Measurements from ENCODE around the gene REC8.

Gene REC8

DNA sequence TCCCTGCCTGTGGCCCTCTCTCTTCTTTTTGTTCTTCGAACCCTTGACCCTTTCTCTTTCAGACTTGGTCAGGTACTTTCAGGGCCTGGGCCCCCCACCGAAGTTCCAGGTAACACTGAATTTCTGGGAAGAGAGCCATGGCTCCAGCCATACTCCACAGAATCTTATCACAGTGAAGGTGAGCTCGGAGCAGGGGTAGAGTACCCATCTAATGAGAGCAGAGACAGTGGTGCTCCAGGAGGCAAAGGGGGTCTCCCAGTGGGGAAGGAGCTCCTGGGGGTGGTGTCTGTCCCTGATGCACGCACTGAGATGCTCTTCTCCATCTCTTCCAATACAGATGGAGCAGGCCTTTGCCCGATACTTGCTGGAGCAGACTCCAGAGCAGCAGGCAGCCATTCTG lies 6.1 kb upstream of the REC8 start:
- H3K36me3 Mint-ChIP-seq (ENCODE audit: low read depth) = peaks cover 46% of the 10 kb centered on the region
- TF ChIP-seq CTCF (IDR thresholded peaks at IDR 0.05) = no peak
- no peak overlapping the region for H3K4me3 Mint-ChIP-seq
- H3K9me3 Mint-ChIP-seq = no peaks in the 10 kb centered on the region
- H3K4me1 Mint-ChIP-seq = peaks cover 29% of the 10 kb centered on the region
- H3K27ac Mint-ChIP-seq = no peak overlapping the region
- peaks cover 3% of the 10 kb centered on the region for H3K27me3 Mint-ChIP-seq (ENCODE audit: low read depth, poor library complexity)
- DNase-seq = no peak

DNA sequence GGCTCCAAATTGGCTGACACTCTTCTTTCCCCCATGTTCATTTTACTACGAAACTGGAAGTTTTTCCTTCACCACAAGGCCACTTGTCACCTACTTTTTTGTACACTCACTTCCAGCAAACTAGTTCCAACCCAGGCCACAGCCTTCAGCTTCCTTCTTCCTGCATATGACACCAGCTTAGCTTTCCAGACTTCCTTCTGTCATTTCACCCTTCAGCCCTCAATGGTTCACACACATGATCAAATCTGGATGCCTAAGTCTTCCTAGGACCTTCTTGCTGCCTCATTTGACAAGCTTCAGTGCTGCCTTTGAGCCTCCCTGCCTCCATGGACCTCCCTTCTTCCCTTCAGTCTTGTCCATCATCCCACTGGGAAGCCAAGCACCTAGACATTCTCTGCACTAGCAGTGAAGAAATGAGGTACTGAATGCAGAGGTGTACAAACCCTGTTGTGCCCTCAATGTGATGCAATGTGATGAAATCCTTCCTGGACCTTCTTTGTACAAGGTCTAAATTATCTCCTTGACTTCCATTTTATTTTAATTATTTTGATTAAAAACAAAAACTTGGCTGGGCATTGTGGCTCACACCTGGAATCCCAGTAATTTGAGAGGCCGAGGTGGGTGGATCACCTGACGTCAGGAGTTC lies 4.3 kb upstream of the REC8 start:
- no peak for DNase-seq
- no peak for TF ChIP-seq CTCF (IDR thresholded peaks at IDR 0.05)
- Mint-ChIP-seq H3K4me1 (peaks cover 24% of the 10 kb centered on the region), H3K36me3 (ENCODE audit: low read depth) (peaks cover 42% of the 10 kb centered on the region), H3K27me3 (ENCODE audit: low read depth, poor library complexity) (peaks cover 11% of the 10 kb centered on the region), H3K4me3 (no peak overlapping the region), H3K27ac (peak overlapping the region; percentile 26), H3K9me3 (no peaks in the 10 kb centered on the region)

- DNase-seq = no peak
- Mint-ChIP-seq H3K27ac (no peak overlapping the region), H3K27me3 (ENCODE audit: low read depth, poor library complexity) (peaks cover 14% of the 10 kb centered on the region), H3K9me3 (no peaks in the 10 kb centered on the region), H3K4me3 (peak overlapping the region; percentile 84), H3K36me3 (ENCODE audit: low read depth) (peaks cover 41% of the 10 kb centered on the region), H3K4me1 (peaks cover 39% of the 10 kb centered on the region)
- no peak for TF ChIP-seq CTCF (IDR thresholded peaks at IDR 0.05)
Measured at GRCh38 chr14:24172261-24172860, 481 bp downstream of the REC8 start.

- Mint-ChIP-seq H3K9me3 (no peaks in the 10 kb centered on the region), H3K27ac (no peak overlapping the region)
Measured at GRCh38 chr14:24172871-24173281, 996 bp downstream of the REC8 start.

GRCh38 chr14:24176599-24176998 lies 4.7 kb downstream of the REC8 start:
- peaks cover 35% of the 10 kb centered on the region for H3K4me1 Mint-ChIP-seq
- H3K27me3 Mint-ChIP-seq (ENCODE audit: low read depth, poor library complexity) = peaks cover 7% of the 10 kb centered on the region
- no peak for TF ChIP-seq CTCF (IDR thresholded peaks at IDR 0.05)
- peak overlapping the region; percentile 90 for H3K27ac Mint-ChIP-seq
- H3K4me3 Mint-ChIP-seq = no peak overlapping the region
- no peak for DNase-seq
- peaks cover 42% of the 10 kb centered on the region for H3K36me3 Mint-ChIP-seq (ENCODE audit: low read depth)
- H3K9me3 Mint-ChIP-seq = no peaks in the 10 kb centered on the region

More at GRCh38 chr14:24172871-24173281, 996 bp downstream of the REC8 start:
- Mint-ChIP-seq H3K36me3 (ENCODE audit: low read depth) (peaks cover 39% of the 10 kb centered on the region), H3K4me1 (peaks cover 39% of the 10 kb centered on the region), H3K27me3 (ENCODE audit: low read depth, poor library complexity) (peaks cover 14% of the 10 kb centered on the region), H3K4me3 (peak overlapping the region; percentile 84)
- TF ChIP-seq CTCF (IDR thresholded peaks at IDR 0.05) = no peak
- no peak for DNase-seq

Data from nephron progenitor cell (in vitro differentiated cells).